Uterus (tissue), 4 donors: ENCODE results near the gene SSTR3. TPM values are rescaled to one million over a fixed set of nuclear protein-coding genes. Genes with fewer than 3 reads are reported as not detected.

ENCODE experiments used
- DNase-seq, 2 donors: peaks; one replicate each; pipeline ENCODE4 v3.0.0-alpha.2; 2019 to 2020
- H3K27ac ChIP-seq, 2 donors: fragments of 200-600 bp; sonication (generic); 1 replicate in 1 of 2; 2 replicates in 1 of 2; pipeline ENCODE4 v1.5.1; 2016 to 2018
- H3K27me3 ChIP-seq, 2 donors: fragments of 200-600 bp; sonication (generic); one replicate each; pipeline ENCODE4 v1.5.1; 2018 to 2019; ENCODE audit warnings: control low read depth in 1 of 2
- H3K36me3 ChIP-seq, 2 donors: fragments of 200-600 bp; sonication (generic); one replicate each; pipeline ENCODE4 v1.5.1; 2019; ENCODE audit warnings: control low read depth in 1 of 2
- H3K4me1 ChIP-seq, 2 donors: fragments of 200-600 bp; sonication (generic); one replicate each; pipeline ENCODE4 v1.5.1; 2018 to 2019; ENCODE audit warnings: control low read depth in 1 of 2
- H3K4me3 ChIP-seq, 2 donors: fragments of 200-600 bp; sonication (generic); 1 replicate in 1 of 2; 2 replicates in 1 of 2; pipeline ENCODE4 v1.5.1; 2018 to 2019; ENCODE audit warnings: mild to moderate bottlenecking in 1 of 2
- H3K9me3 ChIP-seq, 2 donors: fragments of 200-600 bp; sonication (generic); one replicate each; pipeline ENCODE4 v1.5.1; 2019; ENCODE audit warnings: control low read depth in 1 of 2
- CTCF ChIP-seq, 4 experiments: fragments of 200-600 bp in 2 of 4; fragments of 450-650 bp in 2 of 4; sonication (generic) in 2 of 4; IDR thresholded peaks; one replicate each; pipeline ENCODE4 v1.5.1; 2016 to 2019; ENCODE audit warnings: antibody characterized with exemption in 4 of 4, mild to moderate bottlenecking in 2 of 4, moderate library complexity in 1 of 4
- POLR2A ChIP-seq, 2 donors: fragments of 450-650 bp; IDR thresholded peaks; one replicate each; pipeline ENCODE4 v1.6.1; 2016; ENCODE audit warnings: antibody characterized with exemption in 2 of 2, mild to moderate bottlenecking in 1 of 2, moderate library complexity in 1 of 2
- intact Hi-C: fragments of 100-400 bp; cut with DNase I; formaldehyde crosslinking; loops from one replicate; pipeline ENCODE4 v1.15.1; 2023; ENCODE audit warnings: low total_unique reads
- total RNA-seq, 4 donors: library from RNA; depleted of rRNA in 3 of 4; stranded (reverse); fragments of >200 nt in 3 of 4; gene quantifications; one replicate each; pipeline versions ENCODE4 v1.1.0 to v1.2.4, GENCODE V29; 2014 to 2023
- donor health status: DM: yes; HTN: yes; CAD: no.

SSTR3 gene
- total RNA-seq, 4 donors from 2014 or later, result under 0.01 to 5.8 (median 3.1) TPM; not detected in 1

DNA sequence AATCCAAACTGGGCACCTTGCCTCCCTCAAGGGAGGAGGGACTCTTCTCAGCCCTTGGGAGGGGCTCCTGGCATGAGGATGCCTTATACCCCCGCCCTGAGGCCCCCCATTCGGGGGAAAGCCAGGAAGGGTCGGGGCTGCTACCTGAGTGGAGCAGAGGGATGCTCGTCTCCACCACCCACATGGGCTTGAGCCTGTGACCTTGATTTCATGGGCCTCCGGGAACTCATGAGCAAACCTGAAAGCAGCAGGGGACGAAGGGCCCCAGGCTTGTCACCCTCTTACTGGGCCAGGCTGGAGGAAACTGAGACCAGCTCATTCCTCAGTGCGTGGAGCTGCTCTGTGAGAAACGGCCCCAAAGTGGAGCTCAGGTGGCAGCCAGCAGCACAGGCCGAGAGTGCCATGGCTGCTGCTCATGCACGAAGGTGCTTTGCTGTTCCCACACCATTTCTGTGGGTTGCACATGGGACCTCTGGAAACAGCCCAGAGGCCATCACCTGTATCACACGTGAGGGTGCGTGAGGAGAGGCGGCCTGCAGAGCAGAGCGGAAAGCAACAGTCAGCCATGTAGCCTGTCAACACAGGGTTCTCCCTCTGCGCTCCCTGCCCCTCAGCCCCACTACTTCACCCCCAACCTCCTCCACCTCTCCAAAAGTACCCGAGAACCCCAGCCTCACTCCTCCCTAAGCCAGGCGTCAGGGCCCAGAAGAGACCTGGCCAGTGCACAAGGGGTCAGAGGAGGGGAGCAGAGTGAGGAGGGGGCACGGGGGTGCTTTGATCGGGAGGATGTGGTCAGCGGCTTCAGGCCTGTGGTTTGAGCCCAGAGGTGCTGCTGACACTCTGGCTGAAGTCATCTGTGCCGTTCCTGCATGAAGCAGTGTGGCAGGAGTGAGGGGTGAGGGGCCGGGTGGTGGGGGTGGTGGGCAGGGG, 48.4 kb downstream of the SSTR3 start:
- DNase-seq, result no peak
- Histone ChIP-seq H3K27me3 (no peaks in the 10 kb centered on the region), H3K4me1 (no peaks in the 10 kb centered on the region), H3K27ac (no peak overlapping the region), H3K36me3 (no peaks in the 10 kb centered on the region), H3K9me3 (no peaks in the 10 kb centered on the region), H3K4me3 (no peak overlapping the region)
- no peak for TF ChIP-seq CTCF (IDR thresholded peaks at IDR 0.05)
- intact Hi-C loops, result no loop called here

DNA sequence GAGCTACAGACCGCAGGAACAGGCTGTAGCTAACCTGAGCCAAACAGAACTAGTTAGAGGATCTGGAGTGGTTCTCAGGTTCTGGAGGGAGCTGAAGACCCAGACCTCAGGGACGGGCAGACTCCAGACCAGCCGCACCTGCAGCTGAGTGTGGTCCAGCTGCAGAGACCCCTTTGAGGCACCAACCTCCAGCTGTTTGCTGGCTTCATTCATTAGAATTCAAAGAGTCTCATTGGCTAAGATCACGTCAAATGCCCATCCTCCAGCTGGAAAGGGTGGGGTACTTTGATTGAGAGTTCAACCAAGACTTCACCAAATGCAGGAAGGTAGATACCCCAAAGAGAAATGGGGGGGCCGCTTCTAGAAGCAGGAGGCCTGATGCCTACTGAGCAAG, 49.2 kb downstream of the SSTR3 start:
- H3K27ac ChIP-seq, result no peak overlapping the region
- no peak for TF ChIP-seq POLR2A (IDR thresholded peaks at IDR 0.05)
- no peak for TF ChIP-seq CTCF (IDR thresholded peaks at IDR 0.05)
- no peaks in the 10 kb centered on the region for H3K9me3 ChIP-seq
- no peaks in the 10 kb centered on the region for H3K36me3 ChIP-seq
- intact Hi-C loops, result no loop called here
- H3K4me1 ChIP-seq, result no peaks in the 10 kb centered on the region
- no peak overlapping the region for H3K4me3 ChIP-seq
- no peak for DNase-seq
- no peaks in the 10 kb centered on the region for H3K27me3 ChIP-seq

GRCh38 chr22:37162221-37163095, 49.8 kb downstream of the SSTR3 start:
- Histone ChIP-seq H3K27ac (no peak overlapping the region), H3K9me3 (no peaks in the 10 kb centered on the region), H3K36me3 (no peaks in the 10 kb centered on the region), H3K4me1 (no peaks in the 10 kb centered on the region), H3K27me3 (no peaks in the 10 kb centered on the region), H3K4me3 (no peak overlapping the region)
- TF ChIP-seq POLR2A (IDR thresholded peaks at IDR 0.05) (no peak), CTCF (IDR thresholded peaks at IDR 0.05) (no peak)
- DNase-seq, result no peak
- intact Hi-C loops, result no loop called here

- TF ChIP-seq POLR2A (IDR thresholded peaks at IDR 0.05) (no peak), CTCF (IDR thresholded peaks at IDR 0.05) (no peak)
- no peak overlapping the region for H3K27ac ChIP-seq
- no peaks in the 10 kb centered on the region for H3K36me3 ChIP-seq
- H3K4me3 ChIP-seq, result no peak overlapping the region
- no peaks in the 10 kb centered on the region for H3K27me3 ChIP-seq
- DNase-seq, result no peak
- intact Hi-C loops, result no loop called here
- H3K4me1 ChIP-seq, result no peaks in the 10 kb centered on the region
- no peaks in the 10 kb centered on the region for H3K9me3 ChIP-seq
Measured at GRCh38 chr22:37161443-37161842, 50.8 kb downstream of the SSTR3 start.

GRCh38 chr22:37160027-37160426, 52.2 kb downstream of the SSTR3 start:
- TF ChIP-seq POLR2A (IDR thresholded peaks at IDR 0.05) (no peak), CTCF (IDR thresholded peaks at IDR 0.05) (no peak)
- H3K27ac ChIP-seq, result no peak overlapping the region
- no peaks in the 10 kb centered on the region for H3K9me3 ChIP-seq
- no peaks in the 10 kb centered on the region for H3K4me1 ChIP-seq
- no peaks in the 10 kb centered on the region for H3K36me3 ChIP-seq
- DNase-seq, result no peak
- H3K4me3 ChIP-seq, result no peak overlapping the region
- intact Hi-C loops, result no loop called here
- H3K27me3 ChIP-seq, result no peaks in the 10 kb centered on the region
